IMR-90 (cell line): ENCODE results near the gene ZNF616. TPM values are rescaled to one million over a fixed set of nuclear protein-coding genes. Genes with fewer than 3 reads are reported as not detected.

Experiments
- ATAC-seq: fragments of 200-7000 bp; cut with Tn5 transposase; 2 replicates; pipeline ENCODE4 v1.9.1; 2020; ENCODE audit warnings: low read depth, mild to moderate bottlenecking, moderate library complexity
- BruUV-seq: library from RNA; stranded (reverse); fragments of 400-500 nt; replicated peaks from 2 replicates; lab custom pipeline; 2021; lab: Mats Ljungman, UMichigan
- CTCF ChIA-PET: fragments of 300-600 bp; formaldehyde crosslinking; extraction: SDS; loops from one replicate; lab custom pipeline; 2021; ENCODE audit warnings: antibody characterized with exemption; lab: Yijun Ruan, JAX
- POLR2A ChIA-PET: fragments of 300-600 bp; sonication (Branson Sonifier 250); formaldehyde crosslinking; loops from one replicate; lab custom pipeline; 2022; ENCODE audit warnings: antibody characterized with exemption; ENCODE audit not compliant: unreplicated experiment; lab: Charles Lee
- DNase-seq: peaks from one replicate; pipeline ENCODE4 v3.0.0; 2013
- H2AFZ ChIP-seq: replicated peaks from 2 replicates; pipeline ENCODE3; 2013; ENCODE audit warnings: low read length, mild to moderate bottlenecking; ENCODE audit not compliant: poor library complexity
- H2AK5ac ChIP-seq: 2 replicates; pipeline ENCODE4 v1.6.1; 2013; ENCODE audit warnings: low read depth, low read length, inconsistent platforms
- H2AK9ac ChIP-seq: replicated peaks from 2 replicates; pipeline ENCODE3; 2013; ENCODE audit warnings: mild to moderate bottlenecking, low read depth, low read length, moderate library complexity; ENCODE audit not compliant: poor library complexity
- H2BK120ac ChIP-seq: 2 replicates; pipeline ENCODE4 v1.6.1; 2013; ENCODE audit warnings: low read depth, low read length, inconsistent platforms
- H2BK15ac ChIP-seq: 3 replicates; pipeline ENCODE4 v1.6.1; 2013; ENCODE audit warnings: low read depth, low read length, inconsistent platforms
- H2BK20ac ChIP-seq: 2 replicates; pipeline ENCODE4 v1.6.1; 2013; ENCODE audit warnings: low read depth, mild to moderate bottlenecking, inconsistent platforms, low read length, moderate library complexity
- H2BK5ac ChIP-seq: 2 replicates; pipeline ENCODE4 v1.6.1; 2013; ENCODE audit warnings: mild to moderate bottlenecking, low read depth, low read length, inconsistent platforms; ENCODE audit not compliant: poor library complexity, severe bottlenecking
- H3K14ac ChIP-seq: replicated peaks from 2 replicates; pipeline ENCODE4 v1.6.1; 2013; ENCODE audit warnings: low read depth, low read length, inconsistent platforms
- H3K18ac ChIP-seq: 2 replicates; pipeline ENCODE4 v1.6.1; 2013; ENCODE audit warnings: low read depth, low read length, control low read depth
- H3K23ac ChIP-seq: 2 replicates; pipeline ENCODE4 v1.6.1; 2013; ENCODE audit warnings: low read depth, low read length, inconsistent platforms
- H3K27ac ChIP-seq: 2 replicates; pipeline ENCODE4 v1.5.1; 2013; ENCODE audit warnings: mild to moderate bottlenecking, control low read depth, low read length; ENCODE audit not compliant: insufficient read depth
- H3K27me3 ChIP-seq: 2 replicates; pipeline ENCODE4 v1.6.1; 2013; ENCODE audit warnings: low read length; ENCODE audit not compliant: control insufficient read depth, insufficient read depth
- H3K36me3 ChIP-seq: 2 replicates; pipeline ENCODE4 v1.6.1; 2013; ENCODE audit warnings: low read length, mixed read lengths; ENCODE audit not compliant: control insufficient read depth, insufficient read depth
- H3K4ac ChIP-seq: 2 replicates; pipeline ENCODE4 v1.6.1; 2013; ENCODE audit warnings: low read depth, low read length, inconsistent platforms
- H3K4me1 ChIP-seq: 2 replicates; pipeline ENCODE4 v1.6.1; 2013; ENCODE audit warnings: low read length, mixed read lengths; ENCODE audit not compliant: control insufficient read depth, insufficient read depth
- H3K4me2 ChIP-seq: 2 replicates; pipeline ENCODE4 v1.6.1; 2013; ENCODE audit warnings: low read depth, mild to moderate bottlenecking, control low read depth, low read length, moderate library complexity
- H3K4me3 ChIP-seq: 2 replicates; pipeline ENCODE4 v1.5.1; 2013; ENCODE audit warnings: low read depth, mild to moderate bottlenecking, control low read depth, low read length, moderate library complexity; ENCODE audit not compliant: insufficient read depth
- H3K56ac ChIP-seq: 2 replicates; pipeline ENCODE4 v1.6.1; 2013; ENCODE audit warnings: low read length, inconsistent platforms; ENCODE audit not compliant: insufficient read depth; ENCODE audit errors: extremely low read depth
- H3K79me1 ChIP-seq, 2 experiments: 2 replicates each; pipeline ENCODE4 v1.6.1; 2013; ENCODE audit warnings: low read length in 2 of 2, inconsistent platforms in 1 of 2, low read depth in 1 of 2
- H3K9ac ChIP-seq: 2 replicates; pipeline ENCODE4 v1.6.1; 2013; ENCODE audit warnings: low read depth, low read length, control low read depth
- H3K9me1 ChIP-seq: 2 replicates; pipeline ENCODE4 v1.6.1; 2013; ENCODE audit warnings: low read length, inconsistent platforms; ENCODE audit not compliant: insufficient read depth
- H3K9me3 ChIP-seq: 2 replicates; pipeline ENCODE4 v1.6.1; 2013; ENCODE audit warnings: low read length; ENCODE audit not compliant: control insufficient read depth, insufficient read depth
- H4K20me1 ChIP-seq: 2 replicates; pipeline ENCODE4 v1.6.1; 2013; ENCODE audit warnings: low read length, inconsistent platforms; ENCODE audit not compliant: insufficient read depth
- H4K5ac ChIP-seq: 2 replicates; pipeline ENCODE4 v1.6.1; 2013; ENCODE audit warnings: mild to moderate bottlenecking, low read depth, low read length, control low read depth
- H4K8ac ChIP-seq, 2 experiments: 2 replicates each; pipeline ENCODE4 v1.6.1; 2013; ENCODE audit warnings: low read depth in 2 of 2, low read length in 2 of 2, control low read depth in 1 of 2, inconsistent platforms in 1 of 2
- H4K91ac ChIP-seq: 2 replicates; pipeline ENCODE4 v1.6.1; 2013; ENCODE audit warnings: low read depth, low read length, inconsistent platforms; ENCODE audit not compliant: insufficient read depth
- BHLHE40 ChIP-seq: fragments of 150-350 bp; IDR thresholded peaks from 2 replicates; pipeline ENCODE4 v1.6.1; 2016; ENCODE audit warnings: mild to moderate bottlenecking, low read depth, low read length
- CEBPB ChIP-seq: IDR thresholded peaks from 2 replicates; pipeline ENCODE4 v1.6.1; 2012; ENCODE audit warnings: low read depth, low read length, improper control_type of control experiment
- CHD1 ChIP-seq: IDR thresholded peaks from 2 replicates; pipeline ENCODE4 v1.6.1; 2012; ENCODE audit warnings: low read depth, low read length, improper control_type of control experiment
- CTCF ChIP-seq: conservative IDR thresholded peaks from 2 replicates; pipeline ENCODE4 v1.5.1; 2012; ENCODE audit warnings: mild to moderate bottlenecking, low read depth, low read length, improper control_type of control experiment
- FOS ChIP-seq: fragments of 150-350 bp; IDR thresholded peaks from 2 replicates; pipeline ENCODE4 v1.6.1; 2016; ENCODE audit warnings: low read depth, low read length
- MAFK ChIP-seq: IDR thresholded peaks from 2 replicates; pipeline ENCODE4 v1.6.1; 2012; ENCODE audit warnings: low read depth, low read length, improper control_type of control experiment
- MXI1 ChIP-seq: IDR thresholded peaks from 2 replicates; pipeline ENCODE4 v1.6.1; 2012; ENCODE audit warnings: low read depth, mild to moderate bottlenecking, low read length, moderate library complexity, borderline replicate concordance
- NFE2L2 ChIP-seq: fragments of 150-350 bp; IDR thresholded peaks from 2 replicates; pipeline ENCODE4 v1.6.1; 2016; ENCODE audit warnings: low read depth, mild to moderate bottlenecking, low read length
- POLR2A ChIP-seq: IDR thresholded peaks from 2 replicates; pipeline ENCODE4 v1.6.1; 2012; ENCODE audit warnings: mild to moderate bottlenecking, low read depth, low read length
- RAD21 ChIP-seq: IDR thresholded peaks from 2 replicates; pipeline ENCODE4 v1.6.1; 2012; ENCODE audit warnings: low read length, improper control_type of control experiment
- RCOR1 ChIP-seq: IDR thresholded peaks from 2 replicates; pipeline ENCODE4 v1.6.1; 2012; ENCODE audit warnings: mild to moderate bottlenecking, low read length, improper control_type of control experiment; ENCODE audit not compliant: insufficient replicate concordance
- RFX5 ChIP-seq: IDR thresholded peaks from 2 replicates; pipeline ENCODE4 v1.8.0; 2012; ENCODE audit warnings: low read depth, mild to moderate bottlenecking, low read length, moderate library complexity
- SMC3 ChIP-seq: fragments of 150-350 bp; IDR thresholded peaks from 2 replicates; pipeline ENCODE4 v1.6.1; 2016; ENCODE audit warnings: low read depth, mild to moderate bottlenecking, antibody characterized with exemption, low read length, moderate library complexity
- WGBS, 2 experiments: methylation state at CpG; one replicate each; pipeline versions ENCODE4 v1.1.5 to v1.1.7; 2013; ENCODE audit warnings: missing lambda C conversion rate in 2 of 2; ENCODE audit not compliant: insufficient read length in 1 of 2; ENCODE audit errors: extremely low coverage in 2 of 2; 5-methylcytosine and 5-hydroxymethylcytosine counted together
- dilution Hi-C: fragments of 300-500 bp; cut with HindIII; formaldehyde crosslinking; loops from one replicate; pipeline ENCODE4 v1.14.3; 2018; ENCODE audit warnings: low sequenced_read_pairs; ENCODE audit not compliant: unreplicated experiment
- in situ Hi-C: fragments of 300-500 bp; cut with MboI; formaldehyde crosslinking; loops from 3 replicates; pipeline ENCODE4 v1.14.3; 2019; ENCODE audit warnings: low sequenced_read_pairs, inconsistent platforms, mixed read lengths
- intact Hi-C: fragments of 100-400 bp; cut with micrococcal nuclease; formaldehyde crosslinking; loops from 2 replicates; pipeline ENCODE4 v1.10.0; 2022
- polyA plus RNA-seq, 3 experiments: library from polyadenylated mRNA; depleted of rRNA; stranded (reverse); fragments of >200 nt; gene quantifications; 2 replicates each; pipeline ENCODE4 v1.2.3, GENCODE V29; 2012; ENCODE audit warnings: low replicate concordance in 1 of 3
- total RNA-seq: library from RNA; depleted of rRNA; stranded (reverse); fragments of >200 nt; gene quantifications from 2 replicates; pipeline ENCODE4 v1.2.3, GENCODE V29; 2012
- TF ChIP-seq, protein P1 (sequence below): fragments of 150-350 bp; IDR thresholded peaks from 2 replicates; pipeline ENCODE4 v1.6.1; 2016; ENCODE audit warnings: low read depth, mild to moderate bottlenecking, low read length, moderate library complexity, borderline replicate concordance
- TF ChIP-seq, protein P2 (sequence below): fragments of 150-350 bp; IDR thresholded peaks from 2 replicates; pipeline ENCODE4 v1.6.1; 2017; ENCODE audit warnings: mild to moderate bottlenecking, antibody characterized with exemption, low read length, low read depth

ZNF616 gene
- total and polyA plus RNA-seq, 2 of the 4 experiments (the other 2 are of a cell fraction) = 2.8 to 13.6 TPM

- dilution Hi-C loops = no loop called here
- no peak overlapping the region for H2BK5ac ChIP-seq
- no peak overlapping the region for H2AK5ac ChIP-seq
- no peak overlapping the region for H2AK9ac ChIP-seq
- H2BK120ac ChIP-seq = no peak overlapping the region
- POLR2A ChIA-PET = no interaction called here
- no peak overlapping the region for H2BK15ac ChIP-seq
- H3K9ac ChIP-seq = no peak overlapping the region
- H3K27me3 ChIP-seq = no peaks in the 10 kb centered on the region
- CTCF ChIA-PET = no interaction called here
- no peak overlapping the region for H3K4me3 ChIP-seq
- no peak overlapping the region for H3K4ac ChIP-seq
- H3K18ac ChIP-seq = no peak overlapping the region
- no peak overlapping the region for H3K27ac ChIP-seq
- H3K23ac ChIP-seq = no peak overlapping the region
- H4K8ac ChIP-seq = no peak overlapping the region
- H2BK20ac ChIP-seq = no peak overlapping the region
- H3K9me3 ChIP-seq = peaks cover 83% of the 10 kb centered on the region
- no peaks in the 10 kb centered on the region for H4K20me1 ChIP-seq
- H3K14ac ChIP-seq = no peak overlapping the region
- in situ Hi-C loops = no loop called here
- WGBS, 2 experiments = no CpG with 5 or more reads among the region's 5 CpGs
- H3K56ac ChIP-seq = no peak overlapping the region
- no peak overlapping the region for H3K4me2 ChIP-seq
- no peak for ATAC-seq
- no peak overlapping the region for H2AFZ ChIP-seq
- no peak for DNase-seq
- no peaks in the 10 kb centered on the region for H3K4me1 ChIP-seq
- peaks cover 0 to 3% of the 10 kb centered on the region in 2 experiments; a peak in 1 of 4 replicates for H3K79me1 ChIP-seq
- intact Hi-C loops = no loop called here
- H3K9me1 ChIP-seq = no peaks in the 10 kb centered on the region
- H4K5ac ChIP-seq = no peak overlapping the region
- no peak overlapping the region for H4K91ac ChIP-seq
- BruUV-seq = no TSS peak
- TF ChIP-seq SMC3 (no peak), CHD1 (no peak), NFE2L2 (no peak), RCOR1 (no peak), MXI1 (no peak), BHLHE40 (no peak), MAFK (no peak), POLR2A (no peak), CEBPB (no peak), RAD21 (no peak), CTCF (no peak), FOS (no peak), RFX5 (no peak)
- TF ChIP-seq, protein P1, sequence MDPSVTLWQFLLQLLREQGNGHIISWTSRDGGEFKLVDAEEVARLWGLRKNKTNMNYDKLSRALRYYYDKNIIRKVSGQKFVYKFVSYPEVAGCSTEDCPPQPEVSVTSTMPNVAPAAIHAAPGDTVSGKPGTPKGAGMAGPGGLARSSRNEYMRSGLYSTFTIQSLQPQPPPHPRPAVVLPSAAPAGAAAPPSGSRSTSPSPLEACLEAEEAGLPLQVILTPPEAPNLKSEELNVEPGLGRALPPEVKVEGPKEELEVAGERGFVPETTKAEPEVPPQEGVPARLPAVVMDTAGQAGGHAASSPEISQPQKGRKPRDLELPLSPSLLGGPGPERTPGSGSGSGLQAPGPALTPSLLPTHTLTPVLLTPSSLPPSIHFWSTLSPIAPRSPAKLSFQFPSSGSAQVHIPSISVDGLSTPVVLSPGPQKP = no peak
- TF ChIP-seq, protein P2, sequence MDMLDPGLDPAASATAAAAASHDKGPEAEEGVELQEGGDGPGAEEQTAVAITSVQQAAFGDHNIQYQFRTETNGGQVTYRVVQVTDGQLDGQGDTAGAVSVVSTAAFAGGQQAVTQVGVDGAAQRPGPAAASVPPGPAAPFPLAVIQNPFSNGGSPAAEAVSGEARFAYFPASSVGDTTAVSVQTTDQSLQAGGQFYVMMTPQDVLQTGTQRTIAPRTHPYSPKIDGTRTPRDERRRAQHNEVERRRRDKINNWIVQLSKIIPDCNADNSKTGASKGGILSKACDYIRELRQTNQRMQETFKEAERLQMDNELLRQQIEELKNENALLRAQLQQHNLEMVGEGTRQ = no peak
- H3K36me3 ChIP-seq = peaks cover 35% of the 10 kb centered on the region
These were observed 25.0 kb downstream of the ZNF616 start for GRCh38 chr19:52114691-52115090.
